K562 (cell line): Measurements from ENCODE around the gene CRNN. TPM values are rescaled to one million over a fixed set of nuclear protein-coding genes. Genes with fewer than 3 reads are reported as not detected.

Source experiments
- ATAC-seq: fragments of 200-7000 bp; cut with Tn5 transposase; 3 replicates; pipeline ENCODE4 v1.9.1; 2020; ENCODE audit warnings: moderate library complexity
- BruUV-seq: library from RNA; stranded (reverse); fragments of 400-500 nt; replicated peaks from 2 replicates; lab custom pipeline; 2021; lab: Mats Ljungman, UMichigan
- CTCF ChIA-PET: fragments of 300-600 bp; formaldehyde crosslinking; extraction: SDS; loops from one replicate; lab custom pipeline; 2021; ENCODE audit warnings: low intra/inter-chr PET ratio; lab: Yijun Ruan, JAX
- POLR2A ChIA-PET: fragments of 300-600, 350-650 bp; sonication (Branson Sonifier 250); formaldehyde crosslinking; extraction: SDS; loops from one replicate; lab custom pipeline; 2021; ENCODE audit warnings: antibody characterized with exemption, inconsistent platforms; lab: Yijun Ruan, JAX
- DNase-seq, 4 experiments: peaks; one replicate each; pipeline versions ENCODE4 v3.0.0 to v3.0.0-alpha.2; 2011 to 2018; ENCODE audit warnings: low spot score in 3 of 4, mixed read lengths in 3 of 4; ENCODE audit errors: extremely low read depth in 1 of 4
- FAIRE-seq: peaks from 2 replicates; lab custom pipeline; 2011; peaks lifted over from hg19 to GRCh38; lab: Jason Lieb, UNC
- H2AFZ ChIP-seq: 2 replicates; pipeline ENCODE4 v1.6.0; 2011; ENCODE audit warnings: low read depth, low read length, control low read depth, inconsistent platforms
- H3K27ac ChIP-seq: fragments of 200-600 bp; 3 replicates; pipeline ENCODE4 v1.8.0; 2011; ENCODE audit warnings: low read depth, mild to moderate bottlenecking, control low read depth, inconsistent platforms, low read length, moderate library complexity, mixed read lengths; ENCODE audit errors: extremely low read depth
- H3K27me3 ChIP-seq, 2 experiments: fragments of 300-600 bp in 1 of 2; 2 replicates in 1 of 2; 3 replicates in 1 of 2; pipeline versions ENCODE4 v1.6.0 to v1.8.0; 2011; ENCODE audit warnings: inconsistent platforms in 2 of 2, low read length in 2 of 2, mild to moderate bottlenecking in 1 of 2, mixed read lengths in 1 of 2, moderate library complexity in 1 of 2; ENCODE audit not compliant: control insufficient read depth in 2 of 2, insufficient read depth in 2 of 2
- H3K36me3 ChIP-seq: fragments of 300-600 bp; 3 replicates; pipeline ENCODE4 v1.8.0; 2011; ENCODE audit warnings: mild to moderate bottlenecking, low read length, inconsistent platforms; ENCODE audit not compliant: control insufficient read depth, insufficient read depth
- H3K4me1 ChIP-seq, 2 experiments: fragments of 200-600 bp in 1 of 2; replicated peaks in 1 of 2; 2 replicates in 1 of 2; 3 replicates in 1 of 2; pipeline versions ENCODE4 v1.5.1 to v1.8.0; 2011; ENCODE audit warnings: inconsistent platforms in 2 of 2, low read length in 2 of 2, mild to moderate bottlenecking in 1 of 2, mixed read lengths in 1 of 2, moderate library complexity in 1 of 2; ENCODE audit not compliant: control insufficient read depth in 2 of 2, insufficient read depth in 2 of 2
- H3K4me2 ChIP-seq: 2 replicates; pipeline ENCODE4 v1.6.1; 2011; ENCODE audit warnings: low read length, control low read depth, inconsistent platforms, mixed read lengths; ENCODE audit not compliant: insufficient read depth
- H3K4me3 ChIP-seq: fragments of 200-600 bp; sonication (generic), shearing (Covaris generic); 2 replicates; pipeline ENCODE4 v1.5.1; 2016; ENCODE audit warnings: control low read depth, inconsistent platforms
- H3K79me2 ChIP-seq: fragments of 200-600 bp; 3 replicates; pipeline ENCODE4 v1.8.0; 2011; ENCODE audit warnings: low read length, inconsistent platforms; ENCODE audit not compliant: control insufficient read depth, insufficient read depth
- H3K9ac ChIP-seq, 2 experiments: 2 replicates each; pipeline versions ENCODE4 v1.6.0 to v1.6.1; 2011; ENCODE audit warnings: low read depth in 2 of 2, low read length in 2 of 2, control low read depth in 1 of 2, inconsistent platforms in 1 of 2, mild to moderate bottlenecking in 1 of 2, mixed read lengths in 1 of 2; ENCODE audit not compliant: insufficient read depth in 1 of 2
- H3K9me1 ChIP-seq: one replicate; pipeline ENCODE4 v1.6.0; 2011; ENCODE audit warnings: inconsistent platforms, mild to moderate bottlenecking, low read length, moderate library complexity; ENCODE audit not compliant: control insufficient read depth, insufficient read depth
- H3K9me3 ChIP-seq: replicated peaks from 2 replicates; pipeline ENCODE4 v1.5.1; 2011; ENCODE audit warnings: low read depth, low read length, inconsistent platforms; ENCODE audit not compliant: control insufficient read depth, insufficient read depth
- H4K20me1 ChIP-seq: replicated peaks from 2 replicates; pipeline ENCODE4 v1.6.1; 2011; ENCODE audit warnings: low read length, inconsistent platforms, mixed read lengths; ENCODE audit not compliant: control insufficient read depth, insufficient read depth
- ATF1 ChIP-seq, 2 experiments: fragments of 450-650 bp in 1 of 2; IDR thresholded peaks; 2 replicates each; pipeline ENCODE4 v1.6.1; 2016; ENCODE audit warnings: missing compliant biosample characterization in 1 of 2, missing genetic modification characterization in 1 of 2
- FOXJ2 ChIP-seq: fragments of 200-800 bp; sonication (Bioruptor generic); IDR thresholded peaks from 2 replicates; pipeline ENCODE4 v1.6.1; 2016; ENCODE audit warnings: missing genetic modification characterization, missing compliant biosample characterization
- NFIX ChIP-seq: fragments of 250-450 bp; sonication (Bioruptor Pico); IDR thresholded peaks from 2 replicates; pipeline ENCODE4 v1.4.0; 2020; ENCODE audit warnings: low read depth, mild to moderate bottlenecking, moderate library complexity
- whole genome bisulfite sequencing: fragments of 100-300 bp; shearing (Covaris generic); methylation state at CpG from one replicate; pipeline ENCODE4 v1.1.6; 2016; ENCODE audit warnings: low coverage, mixed read lengths; ENCODE audit not compliant: insufficient coverage; ENCODE audit errors: missing lambda C conversion rate; 5-methylcytosine and 5-hydroxymethylcytosine counted together
- in situ Hi-C: fragments of 300-500 bp; cut with MboI; formaldehyde crosslinking; loops from 4 replicates; pipeline ENCODE4 v1.15.0; 2018; ENCODE audit warnings: inconsistent platforms, mixed read lengths
- intact Hi-C: fragments of 100-400 bp; cut with micrococcal nuclease; formaldehyde crosslinking; loops from 2 replicates; pipeline ENCODE4 v1.14.2; 2022
- polyA plus RNA-seq, 8 experiments: library from polyadenylated mRNA; depleted of rRNA in 4 of 8; stranded (reverse) in 5 of 8; unstranded in 3 of 8; fragments of >200 nt; fragmentation: Nextera tagmentation in 2 of 8; fragmentation: Illumina TruSeq in 1 of 8; extraction: Ambion mirVana in 2 of 8; extraction: Trizol in 1 of 8; gene quantifications; 2 replicates each; pipeline versions ENCODE4 v1.2.1 to v1.2.3, GENCODE V29; 2011 to 2014; ENCODE audit warnings: inconsistent platforms in 1 of 8, missing spikeins in 1 of 8
- total RNA-seq, 7 experiments: library from RNA; depleted of rRNA in 6 of 7; stranded (reverse); fragments of >200 nt in 6 of 7; fragmentation: Illumina TruSeq in 2 of 7; extraction: Trizol in 2 of 7; gene quantifications; 2 replicates each; pipeline versions ENCODE4 v1.2.1 to v1.2.3, GENCODE V29; 2011 to 2021; ENCODE audit warnings: low replicate concordance in 1 of 7
- TF ChIP-seq, protein P1 (sequence below): fragments of 450-650 bp; IDR thresholded peaks from 2 replicates; pipeline ENCODE4 v1.6.1; 2016; ENCODE audit warnings: missing biosample characterization, missing genetic modification characterization
- TF ChIP-seq, protein P2 (sequence below): fragments of 450-650 bp; IDR thresholded peaks from 2 replicates; pipeline ENCODE4 v1.6.1; 2016; ENCODE audit warnings: low read depth

The CRNN gene
- total and polyA plus RNA-seq, 9 of the 15 experiments (the other 6 are each of a cell fraction or from before 2014, with no cell fraction given) = not detected

DNA sequence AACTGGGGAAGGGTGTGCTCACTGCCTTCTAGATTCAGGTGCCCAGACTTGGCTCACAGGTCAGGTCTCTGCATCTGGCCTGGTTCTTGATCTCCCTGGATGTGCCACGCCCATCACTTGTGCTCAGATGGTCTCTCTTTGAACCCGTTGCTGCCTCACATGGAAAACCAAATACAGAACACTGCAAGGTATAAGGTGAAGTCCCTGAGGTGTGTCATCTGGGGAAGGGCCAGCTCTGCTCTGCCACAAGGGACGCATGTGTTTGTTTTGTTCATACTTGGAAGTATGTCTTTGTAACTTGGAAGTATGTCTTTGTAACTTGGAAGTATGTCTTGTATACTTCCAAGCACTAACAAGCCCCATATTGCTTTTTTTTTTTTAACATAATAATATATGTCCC lies 13.4 kb upstream of the CRNN start:
- no peak for TF ChIP-seq ATF1 (CRISPR knock-in tag; IDR thresholded peaks at IDR 0.05)
- TF ChIP-seq ATF1 (tag; IDR thresholded peaks at IDR 0.05) = no peak
- TF ChIP-seq FOXJ2 = no peak
- TF ChIP-seq, protein P1, sequence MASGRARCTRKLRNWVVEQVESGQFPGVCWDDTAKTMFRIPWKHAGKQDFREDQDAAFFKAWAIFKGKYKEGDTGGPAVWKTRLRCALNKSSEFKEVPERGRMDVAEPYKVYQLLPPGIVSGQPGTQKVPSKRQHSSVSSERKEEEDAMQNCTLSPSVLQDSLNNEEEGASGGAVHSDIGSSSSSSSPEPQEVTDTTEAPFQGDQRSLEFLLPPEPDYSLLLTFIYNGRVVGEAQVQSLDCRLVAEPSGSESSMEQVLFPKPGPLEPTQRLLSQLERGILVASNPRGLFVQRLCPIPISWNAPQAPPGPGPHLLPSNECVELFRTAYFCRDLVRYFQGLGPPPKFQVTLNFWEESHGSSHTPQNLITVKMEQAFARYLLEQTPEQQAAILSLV (tag) = no peak
- TF ChIP-seq, protein P2, sequence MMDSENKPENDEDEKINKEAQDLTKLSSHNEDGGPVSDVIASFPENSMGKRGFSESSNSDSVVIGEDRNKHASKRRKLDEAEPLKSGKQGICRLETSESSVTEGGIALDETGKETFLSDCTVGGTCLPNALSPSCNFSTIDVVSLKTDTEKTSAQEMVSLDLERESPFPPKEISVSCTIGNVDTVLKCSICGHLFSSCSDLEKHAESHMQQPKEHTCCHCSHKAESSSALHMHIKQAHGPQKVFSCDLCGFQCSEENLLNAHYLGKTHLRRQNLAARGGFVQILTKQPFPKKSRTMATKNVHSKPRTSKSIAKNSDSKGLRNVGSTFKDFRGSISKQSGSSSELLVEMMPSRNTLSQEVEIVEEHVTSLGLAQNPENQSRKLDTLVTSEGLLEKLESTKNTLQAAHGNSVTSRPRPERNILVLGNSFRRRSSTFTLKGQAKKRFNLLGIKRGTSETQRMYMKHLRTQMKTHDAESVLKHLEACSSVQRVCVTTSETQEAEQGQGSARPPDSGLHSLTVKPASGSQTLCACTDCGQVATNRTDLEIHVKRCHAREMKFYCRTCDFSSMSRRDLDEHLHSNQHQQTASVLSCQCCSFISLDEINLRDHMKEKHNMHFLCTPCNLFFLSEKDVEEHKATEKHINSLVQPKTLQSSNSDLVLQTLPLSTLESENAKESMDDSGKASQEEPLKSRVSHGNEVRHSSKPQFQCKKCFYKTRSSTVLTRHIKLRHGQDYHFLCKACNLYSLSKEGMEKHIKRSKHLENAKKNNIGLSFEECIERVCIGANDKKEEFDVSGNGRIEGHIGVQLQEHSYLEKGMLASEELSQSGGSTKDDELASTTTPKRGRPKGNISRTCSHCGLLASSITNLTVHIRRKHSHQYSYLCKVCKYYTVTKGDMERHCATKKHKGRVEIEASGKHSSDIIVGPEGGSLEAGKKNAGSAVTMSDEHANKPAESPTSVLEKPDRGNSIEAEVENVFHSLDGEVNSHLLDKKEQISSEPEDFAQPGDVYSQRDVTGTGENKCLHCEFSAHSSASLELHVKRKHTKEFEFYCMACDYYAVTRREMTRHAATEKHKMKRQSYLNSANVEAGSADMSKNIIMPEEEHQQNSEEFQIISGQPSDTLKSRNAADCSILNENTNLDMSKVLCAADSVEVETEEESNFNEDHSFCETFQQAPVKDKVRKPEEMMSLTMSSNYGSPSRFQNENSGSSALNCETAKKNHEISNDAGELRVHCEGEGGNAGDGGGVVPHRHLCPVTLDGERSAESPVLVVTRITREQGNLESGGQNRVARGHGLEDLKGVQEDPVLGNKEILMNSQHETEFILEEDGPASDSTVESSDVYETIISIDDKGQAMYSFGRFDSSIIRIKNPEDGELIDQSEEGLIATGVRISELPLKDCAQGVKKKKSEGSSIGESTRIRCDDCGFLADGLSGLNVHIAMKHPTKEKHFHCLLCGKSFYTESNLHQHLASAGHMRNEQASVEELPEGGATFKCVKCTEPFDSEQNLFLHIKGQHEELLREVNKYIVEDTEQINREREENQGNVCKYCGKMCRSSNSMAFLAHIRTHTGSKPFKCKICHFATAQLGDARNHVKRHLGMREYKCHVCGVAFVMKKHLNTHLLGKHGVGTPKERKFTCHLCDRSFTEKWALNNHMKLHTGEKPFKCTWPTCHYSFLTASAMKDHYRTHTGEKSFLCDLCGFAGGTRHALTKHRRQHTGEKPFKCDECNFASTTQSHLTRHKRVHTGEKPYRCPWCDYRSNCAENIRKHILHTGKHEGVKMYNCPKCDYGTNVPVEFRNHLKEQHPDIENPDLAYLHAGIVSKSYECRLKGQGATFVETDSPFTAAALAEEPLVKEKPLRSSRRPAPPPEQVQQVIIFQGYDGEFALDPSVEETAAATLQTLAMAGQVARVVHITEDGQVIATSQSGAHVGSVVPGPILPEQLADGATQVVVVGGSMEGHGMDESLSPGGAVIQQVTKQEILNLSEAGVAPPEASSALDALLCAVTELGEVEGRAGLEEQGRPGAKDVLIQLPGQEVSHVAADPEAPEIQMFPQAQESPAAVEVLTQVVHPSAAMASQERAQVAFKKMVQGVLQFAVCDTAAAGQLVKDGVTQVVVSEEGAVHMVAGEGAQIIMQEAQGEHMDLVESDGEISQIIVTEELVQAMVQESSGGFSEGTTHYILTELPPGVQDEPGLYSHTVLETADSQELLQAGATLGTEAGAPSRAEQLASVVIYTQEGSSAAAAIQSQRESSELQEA = no peak
- no peak for TF ChIP-seq NFIX
- Histone ChIP-seq H3K27me3 (no peaks in the 10 kb centered on the region), H3K9me3 (no peaks in the 10 kb centered on the region), H2AFZ (no peak overlapping the region), H3K9ac (no peak overlapping the region), H3K4me3 (no peak overlapping the region), H3K9me1 (no peaks in the 10 kb centered on the region), H3K4me1 (no peaks in the 10 kb centered on the region), H3K4me2 (no peak overlapping the region), H4K20me1 (no peaks in the 10 kb centered on the region), H3K79me2 (no peaks in the 10 kb centered on the region), H3K36me3 (no peaks in the 10 kb centered on the region), H3K27ac (no peak overlapping the region)
- FAIRE-seq = no peak
- BruUV-seq = no TSS peak
- in situ Hi-C loops (no loop called here), intact Hi-C loops (no loop called here)
- CTCF ChIA-PET = no interaction called here
- no peak for ATAC-seq
- DNase-seq = no peak
- WGBS = 0% methylated on average over 3 of the region's 3 CpGs
- POLR2A ChIA-PET = no interaction called here
